D721Med (cell line): ENCODE results near the gene CUX1.
"Not testable (repeated sequence)": the region's sequence is repeated elsewhere in the genome, so short reads cannot be mapped to it uniquely, and the experiment has no call there.

Experiments used
- DNase-seq: peaks from one replicate; pipeline ENCODE4 v3.0.0; 2011; ENCODE audit warnings: low spot score; ENCODE audit not compliant: insufficient read length
- FAIRE-seq: peaks from 2 replicates; lab custom pipeline; 2011; peaks lifted over from hg19 to GRCh38; lab: Jason Lieb, UNC
- TF ChIP-seq, protein P1 (sequence below): IDR thresholded peaks from 2 replicates; pipeline ENCODE4 v1.5.1; 2012; ENCODE audit warnings: mild to moderate bottlenecking, control low read depth; ENCODE audit not compliant: insufficient read depth; ENCODE audit errors: missing control alignments

The CUX1 gene

DNA sequence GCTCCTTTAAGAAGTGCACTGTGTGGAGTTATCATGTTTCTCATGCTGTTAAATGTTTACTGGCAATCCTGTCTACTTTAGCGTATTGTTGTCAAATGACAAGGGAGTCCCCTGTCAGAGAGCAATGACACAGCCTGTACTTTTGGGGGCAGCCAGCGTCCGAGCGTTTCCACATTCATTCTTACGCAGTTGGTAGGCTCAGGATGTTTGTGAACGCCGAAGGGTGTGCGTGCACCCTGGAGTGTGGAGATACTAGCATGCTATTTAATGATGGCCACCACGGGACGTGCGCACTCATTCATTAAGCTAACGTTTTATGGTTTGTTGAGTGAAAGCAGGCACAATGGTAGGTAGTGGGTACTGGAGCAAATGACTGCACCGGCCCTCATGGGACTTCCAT lies 48.0 kb downstream of the CUX1 start:
- DNase-seq = no peak
- no peak for FAIRE-seq
- TF ChIP-seq, protein P1, sequence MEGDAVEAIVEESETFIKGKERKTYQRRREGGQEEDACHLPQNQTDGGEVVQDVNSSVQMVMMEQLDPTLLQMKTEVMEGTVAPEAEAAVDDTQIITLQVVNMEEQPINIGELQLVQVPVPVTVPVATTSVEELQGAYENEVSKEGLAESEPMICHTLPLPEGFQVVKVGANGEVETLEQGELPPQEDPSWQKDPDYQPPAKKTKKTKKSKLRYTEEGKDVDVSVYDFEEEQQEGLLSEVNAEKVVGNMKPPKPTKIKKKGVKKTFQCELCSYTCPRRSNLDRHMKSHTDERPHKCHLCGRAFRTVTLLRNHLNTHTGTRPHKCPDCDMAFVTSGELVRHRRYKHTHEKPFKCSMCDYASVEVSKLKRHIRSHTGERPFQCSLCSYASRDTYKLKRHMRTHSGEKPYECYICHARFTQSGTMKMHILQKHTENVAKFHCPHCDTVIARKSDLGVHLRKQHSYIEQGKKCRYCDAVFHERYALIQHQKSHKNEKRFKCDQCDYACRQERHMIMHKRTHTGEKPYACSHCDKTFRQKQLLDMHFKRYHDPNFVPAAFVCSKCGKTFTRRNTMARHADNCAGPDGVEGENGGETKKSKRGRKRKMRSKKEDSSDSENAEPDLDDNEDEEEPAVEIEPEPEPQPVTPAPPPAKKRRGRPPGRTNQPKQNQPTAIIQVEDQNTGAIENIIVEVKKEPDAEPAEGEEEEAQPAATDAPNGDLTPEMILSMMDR = no peak

DNA sequence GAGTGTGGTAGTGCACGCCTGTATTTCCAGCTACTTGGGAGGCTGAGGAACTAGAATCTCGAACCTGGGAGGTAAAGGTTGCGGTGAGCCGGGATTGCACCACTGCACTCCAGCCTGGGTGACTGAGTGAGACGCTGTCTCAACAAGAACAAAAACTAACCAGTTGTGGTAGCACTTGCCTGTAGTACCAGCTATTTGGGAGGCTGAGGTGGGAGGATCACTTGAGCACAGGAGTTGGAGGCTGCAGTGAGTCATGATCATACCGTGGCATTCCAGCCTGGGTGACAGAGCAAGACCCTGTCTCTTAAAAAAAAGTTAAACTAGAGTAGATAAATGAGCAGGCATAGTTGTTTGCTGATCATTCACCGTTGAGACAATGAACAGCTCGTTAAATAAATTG lies 48.9 kb downstream of the CUX1 start:
- TF ChIP-seq, protein P1 = no peak
- FAIRE-seq (no peak), DNase-seq (no peak)

DNA sequence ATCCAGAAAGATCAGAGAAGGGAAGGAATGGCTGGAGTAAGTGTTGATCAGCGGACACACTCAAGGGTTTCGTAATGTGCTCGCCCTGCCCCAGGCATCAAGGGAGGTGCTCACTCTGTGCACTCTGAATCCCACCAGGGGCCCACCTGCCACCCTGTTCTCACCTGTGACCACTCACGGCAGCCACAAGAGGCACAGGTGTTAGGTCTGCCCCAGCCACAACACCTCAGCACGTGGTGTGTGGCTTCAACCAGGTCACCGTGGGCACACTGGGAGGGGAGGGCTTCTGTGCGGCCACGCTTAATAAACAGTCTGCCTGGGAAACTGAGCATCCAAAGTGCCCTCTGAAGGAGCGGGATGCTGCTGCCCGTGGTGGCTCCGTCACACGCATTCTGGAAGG lies 49.8 kb downstream of the CUX1 start:
- TF ChIP-seq, protein P1 = no peak
- DNase-seq = no peak
- no peak for FAIRE-seq

DNA sequence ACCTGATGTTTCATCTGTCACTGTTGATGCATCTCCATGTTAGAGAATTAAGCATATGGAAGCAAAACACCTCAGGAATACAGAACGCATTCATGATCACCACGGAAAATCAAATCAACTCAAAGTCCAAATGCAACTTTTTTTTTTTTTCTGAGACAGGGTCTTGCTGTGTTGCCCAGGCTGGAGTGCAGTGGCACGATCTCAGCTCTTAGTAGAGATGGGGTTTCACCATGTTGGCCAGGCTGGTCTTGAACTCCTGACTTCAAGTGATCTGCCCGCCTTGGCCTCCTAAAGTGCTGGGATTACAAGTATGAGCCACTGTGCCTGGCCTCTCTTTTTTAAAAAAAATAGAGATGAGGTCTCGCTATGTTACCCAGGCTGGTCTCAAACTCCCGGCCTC lies 50.3 kb downstream of the CUX1 start:
- not testable (repeated sequence) for FAIRE-seq, DNase-seq

DNA sequence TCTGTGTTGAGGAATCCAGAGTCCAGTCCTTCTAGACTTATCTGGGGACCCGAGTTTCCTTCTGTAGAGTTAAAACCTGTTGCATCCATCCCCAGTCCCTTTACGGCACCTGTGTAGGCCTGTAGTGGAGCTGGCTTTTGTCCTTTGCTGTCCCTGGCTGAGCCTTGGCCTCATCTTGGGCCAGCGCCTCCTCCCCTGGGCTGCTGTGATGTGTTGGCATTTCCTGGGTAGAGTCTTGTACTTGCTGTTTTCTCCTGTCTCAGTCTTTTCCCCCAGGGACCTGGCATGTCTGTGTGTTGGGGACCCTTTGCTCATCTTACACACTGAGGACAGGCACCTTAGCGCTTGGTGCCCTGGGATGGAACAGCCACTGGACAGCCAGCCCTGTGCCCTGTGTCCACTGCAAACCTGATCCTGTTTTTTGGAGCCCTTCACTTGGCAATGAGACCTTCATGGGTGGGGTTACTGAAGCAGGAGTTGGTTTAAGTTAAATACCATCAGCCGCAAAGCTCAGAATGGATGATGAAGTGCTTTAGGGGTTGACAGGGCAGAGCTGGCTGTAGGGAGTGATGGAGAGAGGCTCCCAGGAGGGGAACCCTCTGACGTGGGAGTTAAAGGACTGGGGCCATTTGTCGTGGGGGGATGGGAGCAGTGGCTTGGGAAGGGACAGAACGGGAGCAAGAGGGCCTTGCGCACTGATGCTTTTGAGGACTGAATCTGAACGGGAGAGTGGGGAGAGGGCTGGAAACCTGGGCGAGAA lies 50.9 kb downstream of the CUX1 start:
- no peak for DNase-seq
- TF ChIP-seq, protein P1 = no peak
- FAIRE-seq = no peak

DNA sequence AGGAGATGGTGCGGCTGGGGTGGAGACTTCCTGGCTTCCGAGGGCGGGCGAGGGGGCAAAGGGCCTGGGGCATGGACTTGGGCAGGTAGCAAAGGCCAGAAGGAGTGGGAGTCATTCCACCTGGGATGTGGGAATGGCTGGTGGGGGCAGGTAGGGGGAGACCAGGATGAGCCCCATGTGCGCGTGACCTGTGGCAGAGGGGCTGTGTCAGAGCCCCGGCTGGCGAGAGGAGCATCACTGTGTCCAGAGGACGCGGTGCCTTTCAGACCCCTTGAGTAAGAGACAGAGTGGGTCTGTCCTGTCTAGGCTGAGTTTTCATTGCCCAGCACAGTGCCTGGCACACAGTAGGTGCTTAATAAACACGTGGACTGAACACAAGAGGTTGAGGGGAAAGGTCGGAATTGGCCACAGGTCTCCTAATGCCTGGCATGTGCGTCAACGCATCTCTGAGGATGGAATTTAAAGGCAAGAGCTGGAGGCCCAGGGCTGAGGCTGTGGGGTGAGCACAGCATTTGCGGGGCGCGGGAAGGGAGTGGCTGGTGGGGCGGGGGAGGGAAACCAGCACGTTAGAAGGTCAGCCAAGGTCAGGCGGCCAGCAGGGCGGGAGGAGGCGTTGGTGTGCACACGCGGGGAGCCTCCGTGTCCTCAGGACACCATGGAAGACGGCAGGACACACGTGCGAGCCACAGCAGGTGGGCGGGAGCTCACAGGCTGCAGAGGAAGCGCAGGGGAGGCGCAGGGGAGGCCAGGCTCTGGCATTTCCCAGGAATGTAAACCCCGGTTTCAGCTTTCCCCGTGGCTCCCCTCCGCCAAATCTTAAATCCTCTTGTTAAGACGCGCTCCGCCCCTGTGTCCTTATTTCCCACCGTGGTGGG lies 51.8 kb downstream of the CUX1 start:
- DNase-seq = no peak
- TF ChIP-seq, protein P1 = no peak
- no peak for FAIRE-seq

DNA sequence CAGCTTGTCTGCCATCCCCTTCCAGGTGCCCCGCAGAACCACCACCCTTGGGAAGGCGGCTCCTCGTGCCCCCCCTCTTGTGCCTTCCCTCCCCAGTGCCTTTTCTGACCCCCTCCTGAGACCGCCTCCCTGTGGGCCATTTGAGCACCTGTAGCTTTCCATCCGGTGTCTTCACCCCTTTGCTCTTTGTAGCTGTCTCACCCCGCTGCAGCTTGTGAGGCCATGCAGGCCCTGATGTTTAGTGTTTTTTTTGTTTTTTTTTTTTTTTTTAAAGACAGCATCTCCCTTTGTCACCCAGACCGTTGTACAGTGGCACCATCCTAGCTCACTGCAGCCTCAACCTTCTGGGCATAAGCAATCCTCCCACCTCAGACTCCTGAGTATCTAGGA lies 52.5 kb downstream of the CUX1 start:
- DNase-seq (no peak), FAIRE-seq (no peak)
- TF ChIP-seq, protein P1 = no peak
